Transverse colon (tissue), 4 donors: ENCODE measurements around the gene CYP27A1.

Experiments used
- EP300 ChIP-seq: sonication (generic); formaldehyde crosslinking; IDR thresholded peaks from one replicate; pipeline ENCODE4 v1.6.1; 2017; ENCODE audit warnings: antibody characterized with exemption, low read depth
- POLR2AphosphoS5 ChIP-seq, 3 donors: sonication (generic); formaldehyde crosslinking; IDR thresholded peaks; one replicate each; pipeline ENCODE4 v1.6.1; 2016; ENCODE audit warnings: antibody characterized with exemption in 3 of 3
- TF ChIP-seq, protein P1 (sequence below), 5 experiments: fragments of 200-600 bp in 3 of 5; fragments of 450-650 bp in 2 of 5; sonication (generic) in 3 of 5; IDR thresholded peaks; 1 replicate in 2 of 5; 2 replicates in 3 of 5; pipeline ENCODE4 v1.5.1; 2016 to 2017; ENCODE audit warnings: antibody characterized with exemption in 5 of 5, inconsistent platforms in 3 of 5, mild to moderate bottlenecking in 2 of 5, moderate library complexity in 1 of 5

DNA sequence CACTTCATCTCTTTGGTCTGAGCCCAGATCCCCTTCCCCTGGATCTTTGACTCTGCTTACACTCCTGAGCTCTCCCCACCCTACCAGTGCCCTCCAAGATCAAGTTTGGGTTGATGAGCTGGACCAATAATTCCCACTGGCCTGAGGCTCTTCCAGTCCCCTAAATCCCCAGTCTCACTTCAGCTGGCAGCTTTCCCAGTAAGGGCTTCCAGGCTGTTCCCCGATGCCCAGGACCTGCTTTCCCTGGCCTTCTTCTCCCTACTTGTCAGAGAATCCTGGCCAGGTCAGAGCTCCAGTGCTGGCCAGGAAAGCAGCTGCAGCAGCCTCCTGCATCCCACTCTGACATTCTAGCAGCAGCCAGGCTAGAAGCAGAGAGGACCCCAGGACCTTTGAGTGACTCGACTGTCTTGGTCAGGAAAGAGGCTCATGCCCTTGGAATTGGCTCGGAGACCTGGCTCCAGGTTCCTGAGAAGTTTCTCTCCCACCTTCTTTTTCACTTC lies 81.1 kb downstream of the CYP27A1 start:
- TF ChIP-seq EP300 (no peak), POLR2AphosphoS5 (IDR thresholded peaks at IDR 0.05) (no peak)
- TF ChIP-seq, protein P1, sequence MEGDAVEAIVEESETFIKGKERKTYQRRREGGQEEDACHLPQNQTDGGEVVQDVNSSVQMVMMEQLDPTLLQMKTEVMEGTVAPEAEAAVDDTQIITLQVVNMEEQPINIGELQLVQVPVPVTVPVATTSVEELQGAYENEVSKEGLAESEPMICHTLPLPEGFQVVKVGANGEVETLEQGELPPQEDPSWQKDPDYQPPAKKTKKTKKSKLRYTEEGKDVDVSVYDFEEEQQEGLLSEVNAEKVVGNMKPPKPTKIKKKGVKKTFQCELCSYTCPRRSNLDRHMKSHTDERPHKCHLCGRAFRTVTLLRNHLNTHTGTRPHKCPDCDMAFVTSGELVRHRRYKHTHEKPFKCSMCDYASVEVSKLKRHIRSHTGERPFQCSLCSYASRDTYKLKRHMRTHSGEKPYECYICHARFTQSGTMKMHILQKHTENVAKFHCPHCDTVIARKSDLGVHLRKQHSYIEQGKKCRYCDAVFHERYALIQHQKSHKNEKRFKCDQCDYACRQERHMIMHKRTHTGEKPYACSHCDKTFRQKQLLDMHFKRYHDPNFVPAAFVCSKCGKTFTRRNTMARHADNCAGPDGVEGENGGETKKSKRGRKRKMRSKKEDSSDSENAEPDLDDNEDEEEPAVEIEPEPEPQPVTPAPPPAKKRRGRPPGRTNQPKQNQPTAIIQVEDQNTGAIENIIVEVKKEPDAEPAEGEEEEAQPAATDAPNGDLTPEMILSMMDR (IDR thresholded peaks at IDR 0.05): no peak
